ENCODE data around the gene MAN1A1.

- TF ChIP-seq CTCF (IDR thresholded peaks at IDR 0.05; ENCODE audit: insufficient read depth, low read length) (no peak), REST (IDR thresholded peaks at IDR 0.05; ENCODE audit: insufficient replicate concordance, low read depth) (no peak), POLR2AphosphoS5 (IDR thresholded peaks at IDR 0.05; ENCODE audit: low read depth) (no peak), GABPA (IDR thresholded peaks at IDR 0.05; ENCODE audit: low read depth) (no peak), SPI1 (IDR thresholded peaks at IDR 0.05; ENCODE audit: borderline replicate concordance, low read depth) (no peak)
These were observed 179.5 kb downstream of the MAN1A1 start for GRCh38 chr6:119170103-119170446.

All from HL-60 (cell line).